Activated naive CD4-positive, alpha-beta T cell treated with anti-CD3 and anti-CD28 coated beads, Interleukin-2, amount 50 U/mL, for 72 hours (primary cell): Measurements from ENCODE around the gene NALF2. TPM values are rescaled to one million over a fixed set of nuclear protein-coding genes. Genes with fewer than 3 reads are reported as not detected.

Experiments
- ATAC-seq, 2 donors: fragments of 150-1000 bp; cut with Tn5 transposase; 2 replicates each; pipeline ENCODE4 v1.10.0; 2021; ENCODE audit warnings: mild to moderate bottlenecking in 2 of 2, moderate library complexity in 2 of 2
- DNase-seq, 2 donors: peaks; one replicate each; pipeline ENCODE4 v3.0.0; 2021 to 2022; ENCODE audit warnings: low spot score in 2 of 2
- H3K27ac Mint-ChIP-seq, 2 donors: one replicate each; pipeline ENCODE4 v1.8.0; 2022; ENCODE audit warnings: mild to moderate bottlenecking in 2 of 2, mixed read lengths in 2 of 2
- H3K36me3 Mint-ChIP-seq, 2 donors: one replicate each; pipeline ENCODE4 v1.8.0; 2022; ENCODE audit warnings: mixed read lengths in 2 of 2
- H3K9me3 Mint-ChIP-seq, 2 donors: one replicate each; pipeline ENCODE4 v1.8.0; 2022; ENCODE audit warnings: mixed read lengths in 2 of 2
- total RNA-seq, 2 donors: library from RNA; stranded (reverse); gene quantifications; one replicate each; pipeline ENCODE4 v1.2.3, GENCODE V29; 2022

The NALF2 gene
- total RNA-seq, 2 donors from 2014 or later: 0.23 to 0.57 TPM

DNA sequence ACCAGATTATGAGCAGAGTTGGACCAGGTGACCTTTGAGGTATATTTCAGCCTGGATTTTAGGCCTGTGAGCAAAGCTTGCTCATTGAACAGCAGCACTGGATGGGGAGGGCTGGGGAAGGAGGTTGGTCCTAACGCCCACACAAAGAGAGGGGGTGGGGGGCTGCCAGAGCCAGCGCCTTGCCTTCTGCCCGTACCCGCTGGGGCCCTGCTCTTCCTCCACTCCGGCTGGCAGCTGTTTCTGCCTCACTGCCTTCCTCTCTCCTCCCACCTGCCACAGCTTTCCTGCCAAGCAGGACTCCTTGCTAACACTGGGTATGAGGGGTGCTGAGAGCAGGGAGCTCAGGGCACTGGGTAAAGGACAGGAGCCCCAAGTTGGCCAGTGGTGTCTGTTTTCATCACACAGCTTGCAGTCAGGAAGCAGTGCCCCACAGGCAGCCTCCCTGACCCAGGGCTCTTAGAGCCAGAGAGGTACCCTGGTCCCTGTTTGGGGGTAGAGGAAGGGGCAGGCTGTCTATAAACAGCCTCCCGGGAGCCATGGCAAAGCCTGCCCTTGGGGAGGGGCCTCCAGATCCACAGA, 6.1 kb downstream of the NALF2 start:
- no peak for DNase-seq
- H3K9me3 Mint-ChIP-seq: no peaks in the 10 kb centered on the region
- ATAC-seq: no peak
- H3K36me3 Mint-ChIP-seq: peaks cover 0 to 5% of the 10 kb centered on the region in 2 donors
- no peak overlapping the region for H3K27ac Mint-ChIP-seq

DNA sequence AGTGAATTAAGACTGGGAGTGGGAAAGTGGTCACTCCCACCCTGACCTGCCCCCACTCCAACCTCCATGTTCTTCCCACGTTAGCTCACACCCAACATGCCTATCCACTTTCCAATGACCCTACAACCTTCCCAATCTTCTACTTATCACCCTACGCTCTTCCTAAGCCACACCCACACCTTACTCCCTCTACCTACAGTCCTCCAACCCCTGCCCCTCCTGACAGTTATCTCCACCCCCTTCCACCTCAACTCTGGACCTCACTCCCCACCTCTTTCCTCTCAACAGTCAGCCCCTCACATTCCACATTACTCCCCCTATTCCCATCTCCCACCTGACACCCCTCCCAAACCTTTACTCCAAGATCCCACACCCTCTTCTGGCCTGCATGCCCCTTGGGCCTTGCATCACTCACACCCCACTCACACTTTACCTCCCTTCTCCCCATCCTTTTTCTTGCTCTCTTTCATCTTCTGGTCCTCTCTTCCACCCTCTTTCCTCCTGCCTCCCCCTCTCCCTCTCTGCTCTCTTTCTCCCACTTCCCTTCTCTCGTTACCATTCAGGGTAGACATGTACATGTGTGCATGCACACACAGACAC, 6.9 kb downstream of the NALF2 start:
- no peak overlapping the region for H3K27ac Mint-ChIP-seq
- peaks cover 0 to under 1% of the 10 kb centered on the region in 2 donors for H3K36me3 Mint-ChIP-seq
- no peaks in the 10 kb centered on the region for H3K9me3 Mint-ChIP-seq
- ATAC-seq (no peak), DNase-seq (no peak)

DNA sequence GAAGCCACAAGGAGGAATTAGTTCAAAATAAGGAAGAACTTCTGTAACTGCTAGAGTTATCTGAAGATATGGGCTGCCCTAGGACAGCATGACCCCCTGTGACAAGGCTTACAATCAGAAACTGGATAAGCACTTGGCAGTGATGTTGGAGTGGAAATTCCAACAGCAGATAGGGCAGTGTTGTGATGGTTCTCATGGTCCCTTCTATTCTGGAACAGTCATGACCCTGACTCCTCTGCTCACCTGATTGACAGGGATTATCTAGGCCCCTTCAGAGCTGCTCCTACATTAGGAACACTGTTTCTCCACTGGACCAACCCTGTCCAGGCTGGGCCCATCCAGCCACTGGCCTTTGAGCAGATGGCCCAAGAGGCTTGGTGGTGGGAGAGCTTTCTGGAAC, 17.9 kb downstream of the NALF2 start:
- no peaks in the 10 kb centered on the region for H3K36me3 Mint-ChIP-seq
- no peaks in the 10 kb centered on the region for H3K9me3 Mint-ChIP-seq
- H3K27ac Mint-ChIP-seq: no peak overlapping the region
- ATAC-seq (no peak), DNase-seq (no peak)

DNA sequence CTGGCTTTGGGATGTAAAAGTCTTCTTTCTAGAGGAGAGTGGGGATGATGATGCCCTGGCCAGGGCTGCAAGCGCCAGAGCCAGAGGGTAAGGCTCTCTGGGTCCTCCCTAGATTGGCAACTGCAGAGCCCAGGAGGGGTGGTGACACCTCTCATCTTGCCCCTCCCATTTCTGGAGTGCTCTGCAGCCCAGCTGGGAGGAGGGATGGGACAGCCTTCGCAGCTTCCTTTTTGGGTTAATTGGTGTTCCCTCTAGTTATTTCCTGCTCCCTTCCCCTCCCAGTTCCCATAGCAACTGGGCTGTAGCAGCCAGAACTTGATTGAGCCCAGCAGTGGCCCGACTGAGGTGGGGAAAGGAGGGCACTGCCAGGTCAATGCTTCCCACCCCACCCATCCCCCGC, 19.2 kb downstream of the NALF2 start:
- Mint-ChIP-seq H3K9me3 (no peaks in the 10 kb centered on the region), H3K27ac (no peak overlapping the region), H3K36me3 (no peaks in the 10 kb centered on the region)
- DNase-seq (no peak), ATAC-seq (no peak)

DNA sequence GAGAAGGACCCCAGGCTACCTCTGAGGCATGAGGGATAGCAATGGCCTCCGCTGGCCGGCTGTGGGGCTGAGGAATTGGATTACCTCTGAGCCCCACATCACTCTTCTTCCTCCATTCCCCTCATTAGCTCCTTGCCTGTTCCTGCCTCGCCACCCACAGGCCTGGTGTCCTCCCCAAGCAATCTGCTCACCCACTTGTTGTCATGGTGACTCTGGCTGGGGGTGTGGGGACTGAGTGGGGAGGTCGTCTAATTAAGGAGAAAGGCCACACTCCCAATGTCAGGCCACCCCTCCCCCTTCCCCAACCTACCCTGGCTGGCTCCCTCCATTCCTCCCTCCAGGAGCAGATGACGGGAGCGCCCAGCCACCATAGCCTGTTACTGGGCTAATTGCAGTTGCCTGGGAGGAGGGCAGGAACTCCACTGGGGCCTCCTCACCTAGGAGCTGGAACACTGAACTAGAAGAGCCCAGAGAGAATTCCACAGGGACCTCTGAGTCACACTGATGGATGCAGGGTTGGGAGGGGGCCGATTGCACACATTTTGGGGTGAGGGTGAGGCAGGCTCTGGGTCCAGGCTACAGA, 20.7 kb downstream of the NALF2 start:
- Mint-ChIP-seq H3K36me3 (no peaks in the 10 kb centered on the region), H3K9me3 (no peaks in the 10 kb centered on the region), H3K27ac (no peak overlapping the region)
- DNase-seq (no peak), ATAC-seq (no peak)

DNA sequence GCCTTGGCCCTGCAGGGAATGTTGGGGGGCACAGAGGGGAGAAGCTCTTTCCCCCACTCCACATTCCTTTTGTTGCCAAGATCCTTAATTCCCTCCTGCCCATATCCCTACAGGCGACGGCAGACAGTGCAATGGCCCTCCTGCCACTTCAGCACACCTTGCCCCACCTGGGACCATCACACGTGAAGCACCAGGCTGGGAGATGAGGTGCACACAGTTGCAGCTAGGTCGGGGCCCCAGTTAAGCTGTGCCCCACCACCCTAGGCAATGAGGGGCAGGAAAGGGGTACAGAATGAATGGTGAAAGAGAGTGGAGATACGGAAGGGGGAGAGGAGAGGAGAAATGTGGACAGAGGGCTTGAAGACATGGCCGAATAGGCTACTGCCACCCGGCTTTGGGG, 26.2 kb downstream of the NALF2 start:
- Mint-ChIP-seq H3K27ac (no peak overlapping the region), H3K36me3 (no peaks in the 10 kb centered on the region), H3K9me3 (no peaks in the 10 kb centered on the region)
- ATAC-seq (no peak), DNase-seq (no peak)

DNA sequence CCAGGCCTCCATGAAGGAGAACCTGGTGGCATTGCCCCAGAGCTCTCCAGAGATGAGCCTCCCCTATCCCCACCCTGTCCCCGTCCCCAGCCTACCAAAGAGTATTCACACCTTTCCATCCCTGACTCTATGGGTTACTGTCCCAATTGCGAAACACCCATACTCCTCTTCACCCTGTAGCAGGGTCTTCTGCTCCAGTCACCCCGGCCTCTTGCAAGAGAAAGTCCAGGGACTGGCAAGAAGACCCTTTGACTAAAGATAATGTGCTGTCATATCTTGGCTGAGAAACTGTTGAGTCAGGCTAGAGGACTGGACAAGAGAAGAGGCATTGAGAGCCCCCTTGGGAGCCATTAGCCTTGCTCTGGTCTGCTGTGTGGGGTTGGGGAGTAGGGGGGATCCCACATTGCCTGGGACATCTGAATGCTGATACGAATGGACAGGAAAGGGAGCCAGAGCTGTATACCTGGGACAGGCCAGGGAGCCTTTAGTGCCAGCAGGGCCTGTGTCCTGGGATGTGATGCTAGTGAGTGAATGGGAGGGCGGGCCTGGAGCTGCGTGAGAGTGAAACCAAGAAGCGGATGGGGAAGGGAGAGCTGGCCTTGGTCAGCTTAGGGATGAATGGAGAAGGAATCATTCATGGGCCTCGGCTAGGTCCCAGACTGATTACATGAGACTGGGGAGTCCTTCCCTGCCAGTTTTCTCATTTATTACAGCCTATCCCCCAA, 27.1 kb downstream of the NALF2 start:
- Mint-ChIP-seq H3K27ac (no peak overlapping the region), H3K9me3 (no peaks in the 10 kb centered on the region), H3K36me3 (no peaks in the 10 kb centered on the region)
- DNase-seq (no peak), ATAC-seq (no peak)

DNA sequence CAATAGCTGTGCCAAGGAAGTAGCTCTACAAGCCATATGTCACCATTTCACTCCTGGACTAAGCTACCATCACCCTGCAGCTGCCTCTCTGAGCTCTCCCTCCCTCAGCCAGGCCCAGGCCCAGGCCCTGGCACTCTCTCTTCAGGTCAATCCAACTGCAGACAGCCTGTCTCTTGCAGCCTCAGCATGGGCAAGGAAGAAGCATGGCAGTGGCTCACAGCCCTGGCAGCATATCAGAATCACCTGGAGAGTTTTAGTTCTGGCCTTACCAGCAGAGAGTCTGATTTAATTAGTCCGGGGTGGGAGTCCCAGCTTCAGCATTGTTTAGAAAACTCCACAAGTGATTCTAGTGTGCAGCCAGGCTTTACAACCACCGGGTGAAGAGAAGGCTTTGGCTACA, 31.5 kb downstream of the NALF2 start:
- H3K27ac Mint-ChIP-seq: no peak overlapping the region
- no peaks in the 10 kb centered on the region for H3K9me3 Mint-ChIP-seq
- H3K36me3 Mint-ChIP-seq: no peaks in the 10 kb centered on the region
- ATAC-seq: no peak
- DNase-seq: no peak

DNA sequence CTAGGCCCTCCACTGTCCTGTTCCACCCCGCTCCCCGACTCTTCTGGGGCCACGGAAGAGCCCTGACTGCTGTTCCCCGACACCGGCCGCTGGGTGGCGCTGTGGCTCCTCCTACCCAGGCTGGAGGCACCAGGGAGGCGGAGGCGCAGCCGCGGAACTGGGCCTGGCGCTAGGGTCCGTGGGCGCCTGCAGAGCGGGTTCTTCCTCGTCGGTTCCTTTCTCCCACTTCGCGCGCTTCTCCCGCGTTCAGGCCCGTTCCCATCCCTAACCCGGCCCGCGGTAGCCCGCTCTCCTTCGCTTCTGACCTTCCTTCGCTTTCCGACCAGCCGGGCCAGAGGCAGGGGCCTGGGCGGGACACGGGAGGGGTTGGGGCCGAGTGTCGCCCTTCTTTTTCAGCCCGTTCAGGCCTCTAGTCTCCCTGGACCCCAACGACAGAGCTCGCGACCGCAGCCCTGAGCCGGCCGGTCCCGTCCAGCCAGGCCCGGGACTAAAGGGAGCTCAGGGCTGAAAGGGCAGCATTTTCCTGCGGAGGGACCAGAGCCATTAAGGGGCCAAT, 34.3 kb downstream of the NALF2 start:
- DNase-seq (peak; percentile 56 to 78), ATAC-seq (peak; percentile 95 to 99)
- no peaks in the 10 kb centered on the region for H3K9me3 Mint-ChIP-seq
- no peaks in the 10 kb centered on the region for H3K36me3 Mint-ChIP-seq
- H3K27ac Mint-ChIP-seq: no peak overlapping the region

DNA sequence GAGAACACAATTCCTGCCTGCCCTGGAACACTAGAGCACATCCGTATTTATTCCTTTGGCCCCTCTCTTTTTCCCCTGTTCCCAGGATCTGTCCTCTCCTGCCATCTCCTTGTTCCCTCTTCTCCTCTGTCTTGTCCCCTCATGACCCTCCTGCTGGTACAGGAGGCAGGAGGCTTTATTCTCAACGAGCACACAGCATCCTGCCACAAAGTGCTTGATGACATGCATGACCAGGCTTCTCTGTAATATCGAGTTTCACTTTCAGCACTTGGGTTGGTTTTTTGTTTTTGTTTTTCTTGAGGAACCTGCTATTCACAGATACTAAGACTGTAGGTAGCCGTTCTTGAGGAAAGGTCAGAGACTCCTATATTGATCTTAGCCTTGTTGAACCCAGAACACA, 35.3 kb downstream of the NALF2 start:
- no peak for DNase-seq
- Mint-ChIP-seq H3K36me3 (no peaks in the 10 kb centered on the region), H3K9me3 (no peaks in the 10 kb centered on the region), H3K27ac (peak overlapping the region in 1 of 2 donors; percentile 91)
- ATAC-seq: no peak

DNA sequence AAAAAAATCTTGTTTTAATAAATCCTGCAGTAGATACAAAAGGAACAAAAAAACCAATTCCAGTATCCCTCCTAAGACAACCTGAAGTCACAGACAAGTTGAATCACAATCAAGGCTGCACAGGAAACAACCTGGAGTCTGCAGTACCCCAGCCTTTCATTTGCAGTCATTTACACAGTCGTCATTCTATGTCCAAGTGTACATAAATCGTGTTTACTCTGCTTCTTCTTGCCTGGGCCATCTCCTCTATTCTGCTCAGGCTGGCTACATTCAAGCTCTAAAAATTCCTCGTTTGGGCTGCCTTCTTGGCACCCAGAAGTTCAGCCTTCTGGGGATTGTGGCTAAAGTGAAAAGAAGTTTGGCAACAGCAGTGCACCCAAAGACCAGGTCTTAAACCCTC, 37.8 kb downstream of the NALF2 start:
- Mint-ChIP-seq H3K36me3 (no peaks in the 10 kb centered on the region), H3K27ac (no peak overlapping the region), H3K9me3 (peaks cover 5 to 7% of the 10 kb centered on the region in 2 donors)
- DNase-seq (no peak), ATAC-seq (no peak)

DNA sequence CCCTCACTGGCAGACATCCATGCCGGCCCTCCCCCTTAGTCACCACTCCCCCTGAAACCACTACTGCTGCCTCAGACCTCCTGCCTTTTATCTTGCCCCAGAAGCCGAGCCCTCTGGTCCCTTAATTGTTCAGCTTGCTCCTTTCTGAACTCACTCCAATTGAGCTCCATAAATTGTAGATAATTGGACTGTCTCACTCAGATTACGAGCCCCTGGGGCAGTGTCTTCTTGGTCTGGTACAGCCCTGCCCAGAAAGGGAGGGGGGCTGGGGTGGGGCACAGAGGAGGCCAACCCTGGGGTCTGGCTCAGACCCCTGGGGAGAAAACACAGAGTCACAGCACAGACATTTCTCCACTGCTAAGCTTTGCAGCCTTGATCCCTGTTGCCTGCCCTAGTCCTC, 39.4 kb downstream of the NALF2 start:
- ATAC-seq (no peak), DNase-seq (no peak)
- no peaks in the 10 kb centered on the region for H3K36me3 Mint-ChIP-seq
- H3K9me3 Mint-ChIP-seq: peaks cover 5 to 15% of the 10 kb centered on the region in 2 donors
- no peak overlapping the region for H3K27ac Mint-ChIP-seq

DNA sequence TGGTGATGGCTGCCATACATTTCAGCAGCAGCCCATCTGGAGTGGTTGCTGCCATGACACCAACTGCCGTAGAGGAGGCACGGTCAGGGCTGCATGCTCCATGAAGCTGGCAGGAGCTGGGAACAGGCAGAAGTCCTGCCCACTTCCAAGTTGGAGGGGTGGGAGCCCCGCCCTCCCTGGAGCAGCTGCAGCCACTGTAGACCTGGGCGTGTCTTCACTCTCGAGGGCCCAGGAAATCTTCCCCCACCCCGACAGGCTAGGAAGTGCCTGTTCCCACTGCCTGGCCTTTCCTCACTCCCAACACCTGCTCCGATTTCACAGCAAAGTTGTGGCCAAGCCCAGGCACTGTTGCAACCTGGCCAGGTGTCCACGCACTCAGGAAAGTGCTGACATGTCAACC, 42.3 kb downstream of the NALF2 start:
- no peak for ATAC-seq
- peaks cover 5 to 15% of the 10 kb centered on the region in 2 donors for H3K9me3 Mint-ChIP-seq
- H3K27ac Mint-ChIP-seq: peak overlapping the region in 1 of 2 donors; percentile 44
- no peaks in the 10 kb centered on the region for H3K36me3 Mint-ChIP-seq
- no peak for DNase-seq

DNA sequence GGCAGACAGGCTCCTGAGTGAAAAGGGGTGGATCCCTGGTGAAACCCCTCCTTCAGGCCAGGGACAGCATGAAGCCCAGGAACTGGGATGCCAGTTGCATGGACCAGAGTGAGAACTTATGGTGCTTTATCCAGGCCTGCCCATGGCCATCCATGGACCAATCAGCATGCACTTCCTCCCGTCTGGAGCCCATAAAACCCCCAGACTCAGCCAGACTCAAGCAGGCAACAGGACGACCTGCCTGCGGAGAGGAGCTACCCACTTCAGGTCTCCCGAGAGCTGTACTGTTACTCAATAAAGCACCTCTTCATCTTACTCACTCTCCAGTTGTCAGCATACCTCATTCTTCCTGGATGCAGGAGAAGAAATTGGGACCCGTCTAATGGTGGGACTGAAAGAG, 42.9 kb downstream of the NALF2 start:
- H3K27ac Mint-ChIP-seq: no peak overlapping the region
- no peak for ATAC-seq

DNA sequence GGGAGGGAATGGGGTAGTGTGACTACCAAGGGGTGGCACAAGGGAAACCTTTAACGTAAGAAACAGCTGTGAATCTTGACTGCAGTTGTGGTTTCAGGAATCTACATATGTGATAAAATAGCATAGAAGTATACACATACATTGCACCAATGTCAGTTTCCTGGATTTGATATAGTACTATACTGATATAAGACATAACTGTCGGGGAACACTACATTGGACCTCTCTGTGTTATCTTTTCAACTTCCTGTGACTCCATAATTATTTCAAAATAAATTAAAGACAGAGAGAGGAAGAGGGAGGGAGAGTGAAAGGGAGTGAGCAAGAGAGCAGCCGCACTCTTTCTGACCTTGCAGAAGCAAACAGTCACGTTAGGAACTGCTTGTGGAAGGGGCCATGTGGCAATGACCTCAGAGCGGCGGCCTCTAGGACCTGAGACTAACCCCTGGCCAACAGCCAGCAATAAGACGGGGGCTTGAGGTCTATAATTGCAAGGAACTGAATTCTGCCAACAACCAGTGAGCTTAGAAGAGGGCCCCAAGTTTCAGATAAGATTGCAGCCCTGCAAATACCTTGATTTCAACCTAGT, 47.4 kb downstream of the NALF2 start:
- no peaks in the 10 kb centered on the region for H3K36me3 Mint-ChIP-seq
- DNase-seq (no peak), ATAC-seq (no peak)
- no peak overlapping the region for H3K27ac Mint-ChIP-seq
- H3K9me3 Mint-ChIP-seq: peaks cover 0 to 7% of the 10 kb centered on the region in 2 donors

More for the DNA sequence above, 42.9 kb downstream of the NALF2 start:
- no peaks in the 10 kb centered on the region for H3K36me3 Mint-ChIP-seq
- no peak for DNase-seq
- peaks cover 5 to 15% of the 10 kb centered on the region in 2 donors for H3K9me3 Mint-ChIP-seq

DNA sequence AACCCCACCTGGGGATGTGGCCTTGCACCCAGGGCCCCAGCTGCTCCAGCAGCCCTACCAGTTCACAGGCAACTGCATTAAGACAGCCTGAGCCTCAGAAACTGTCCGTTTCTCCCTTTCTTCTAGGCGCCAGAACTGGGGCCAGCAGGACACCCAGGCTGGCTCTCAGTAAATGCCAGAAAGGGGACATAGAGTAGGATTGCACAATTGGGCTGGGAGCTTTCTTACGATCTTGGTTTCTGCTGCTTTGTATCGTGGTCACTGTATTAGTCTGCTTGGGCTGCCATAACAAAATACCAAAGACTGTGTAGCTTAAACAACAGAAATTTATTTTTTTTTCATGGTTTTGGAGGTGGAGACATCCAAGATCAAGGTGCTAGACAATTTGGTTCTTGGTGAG, 48.4 kb downstream of the NALF2 start:
- Mint-ChIP-seq H3K9me3 (peaks cover 0 to 7% of the 10 kb centered on the region in 2 donors), H3K36me3 (no peaks in the 10 kb centered on the region), H3K27ac (no peak overlapping the region)
- no peak for ATAC-seq
- no peak for DNase-seq
